GM12892 (cell line): ENCODE results near the gene SNX14.

Experiments used
- DNase-seq: peaks from one replicate; pipeline ENCODE4 v3.0.0; 2011; ENCODE audit not compliant: insufficient read length
- FAIRE-seq: peaks from 2 replicates; lab custom pipeline; 2011; peaks lifted over from hg19 to GRCh38; lab: Jason Lieb, UNC
- POLR2A ChIP-seq: IDR thresholded peaks from 2 replicates; pipeline ENCODE4 v1.6.1; 2011; ENCODE audit warnings: low read depth, low read length, control low read depth
- POLR2AphosphoS5 ChIP-seq: IDR thresholded peaks from 2 replicates; pipeline ENCODE4 v1.6.1; 2011; ENCODE audit warnings: low read depth, low read length, control low read depth
- TAF1 ChIP-seq: IDR thresholded peaks from 2 replicates; pipeline ENCODE4 v1.6.1; 2011; ENCODE audit warnings: low read depth, mild to moderate bottlenecking, control low read depth, low read length, borderline replicate concordance

SNX14 gene

DNA sequence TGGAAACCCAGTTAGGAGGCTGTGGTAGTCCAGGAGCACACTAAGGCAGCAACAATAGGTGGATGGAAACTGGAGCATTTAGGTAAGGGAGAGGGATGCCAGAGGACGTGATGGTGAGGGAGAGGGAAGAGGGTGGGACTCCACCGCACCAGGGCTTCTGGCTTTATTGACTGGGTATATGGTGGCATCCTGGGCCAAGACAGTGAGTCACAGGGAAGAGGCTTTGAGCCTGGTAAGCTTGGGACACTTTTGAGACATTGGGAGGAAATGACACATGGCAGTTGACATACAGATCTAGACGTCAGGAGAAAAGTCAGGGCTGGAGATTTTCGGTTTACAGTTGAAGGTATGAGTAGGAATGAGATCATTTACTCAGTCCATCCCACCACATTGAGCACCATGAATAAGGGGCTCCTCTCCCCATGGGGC, 128.9 kb downstream of the SNX14 start:
- TF ChIP-seq POLR2A (no peak), POLR2AphosphoS5 (no peak), TAF1 (no peak)
- FAIRE-seq (no peak), DNase-seq (no peak)

GRCh38 chr6:85464260-85464644, 129.4 kb downstream of the SNX14 start:
- FAIRE-seq (no peak), DNase-seq (no peak)
- TF ChIP-seq TAF1, result no peak
- TF ChIP-seq POLR2AphosphoS5, result no peak
- TF ChIP-seq POLR2A, result no peak

DNA sequence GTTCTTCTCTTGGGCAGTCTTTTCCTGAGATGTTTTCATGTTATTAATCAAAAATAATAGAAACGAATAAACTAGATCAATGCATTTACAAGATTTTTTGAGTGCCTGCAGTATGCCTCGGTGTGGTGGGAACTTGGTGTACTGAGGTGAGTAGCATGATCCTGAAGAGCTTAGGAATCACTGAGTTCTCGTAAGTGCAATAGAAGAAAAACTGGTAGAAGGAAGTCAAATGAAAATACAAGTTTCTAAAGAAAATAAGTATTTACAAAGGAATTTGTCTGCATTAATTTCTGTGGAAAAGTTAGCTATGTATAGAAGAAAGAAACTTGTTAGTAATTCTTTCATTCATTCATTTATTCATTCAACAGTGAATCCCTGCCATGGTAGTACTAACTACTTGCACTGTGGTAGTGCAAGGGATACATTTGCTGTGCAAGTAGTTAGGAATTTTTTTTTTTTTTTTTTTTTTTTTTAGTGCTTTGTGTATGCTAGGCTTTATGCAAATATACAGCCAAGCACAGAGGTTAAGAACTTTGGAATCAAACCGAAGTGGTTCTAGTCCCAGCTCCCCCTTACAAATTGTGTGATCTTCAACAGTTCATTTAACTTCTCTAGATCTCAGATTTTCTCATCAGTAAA, 129.9 kb downstream of the SNX14 start:
- DNase-seq, result no peak
- TF ChIP-seq POLR2AphosphoS5 (no peak), POLR2A (no peak), TAF1 (no peak)
- FAIRE-seq, result no peak

DNA sequence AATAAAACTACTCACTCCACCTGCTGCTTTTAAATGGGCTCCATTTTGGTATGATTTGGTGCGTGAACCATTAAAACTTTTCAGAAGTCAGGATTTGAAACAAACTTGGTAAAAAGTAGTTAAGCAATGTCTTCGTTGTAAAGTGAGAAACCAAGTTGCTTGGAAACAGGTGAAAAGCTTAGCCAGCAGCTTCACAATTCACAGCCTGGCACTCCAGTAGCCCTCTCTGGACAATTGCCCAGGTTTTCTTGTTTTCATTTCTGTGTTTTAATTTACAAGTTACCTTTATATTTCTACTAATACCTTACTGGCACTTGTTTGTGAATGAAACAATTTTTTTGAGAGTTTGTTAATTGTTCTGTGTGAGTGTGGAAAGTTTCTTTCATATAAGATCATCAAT, 131.0 kb downstream of the SNX14 start:
- FAIRE-seq (no peak), DNase-seq (no peak)
- no peak for TF ChIP-seq POLR2A
- TF ChIP-seq POLR2AphosphoS5, result no peak
- TF ChIP-seq TAF1, result no peak

- DNase-seq (no peak), FAIRE-seq (no peak)
- TF ChIP-seq TAF1, result no peak
- no peak for TF ChIP-seq POLR2AphosphoS5
- TF ChIP-seq POLR2A, result no peak
Measured at GRCh38 chr6:85461798-85462170, 131.9 kb downstream of the SNX14 start.

DNA sequence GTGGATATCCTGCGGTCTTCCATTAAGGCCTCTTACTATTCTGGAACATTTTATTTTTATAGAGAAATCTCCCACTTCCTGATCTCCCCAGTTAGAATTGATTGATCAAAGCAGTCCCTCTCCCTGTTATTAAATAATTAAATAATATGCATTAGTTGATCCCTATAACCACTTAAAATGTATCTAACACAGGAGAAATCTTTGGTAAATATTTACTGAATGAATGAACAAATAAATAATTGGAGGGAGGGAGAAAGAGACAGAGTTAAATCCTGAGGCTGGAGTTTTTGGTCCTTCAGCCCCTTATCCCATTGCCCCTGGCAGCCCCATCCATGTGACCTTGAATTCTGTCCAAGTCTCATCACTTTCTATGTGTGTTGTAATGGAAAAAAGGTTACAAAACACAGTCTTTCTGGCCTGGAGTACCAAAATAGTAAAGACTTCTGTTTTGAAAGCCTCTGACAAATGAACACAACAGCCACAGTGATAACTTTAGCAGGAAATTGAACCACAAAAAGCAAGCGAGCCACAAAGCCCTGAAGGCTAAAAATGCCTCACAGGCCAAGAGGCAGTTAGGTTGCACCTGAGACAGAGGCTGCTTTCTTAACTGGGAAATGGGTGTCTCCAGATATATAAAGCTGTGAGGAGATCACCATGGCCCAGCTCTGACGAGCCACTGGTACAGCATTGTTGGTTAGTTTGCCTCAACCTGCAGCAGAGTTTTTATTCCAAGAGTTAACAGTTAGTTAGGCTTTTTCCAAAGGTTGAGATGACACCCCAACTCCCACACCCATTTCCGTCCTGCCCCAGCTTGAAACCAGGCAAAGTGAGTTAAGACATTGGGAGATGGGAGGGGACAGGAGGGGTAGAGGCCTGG, 132.5 kb downstream of the SNX14 start:
- DNase-seq (no peak), FAIRE-seq (peak; percentile 81)
- TF ChIP-seq POLR2A, result peak; percentile 51
- no peak for TF ChIP-seq TAF1

GRCh38 chr6:85460154-85460920, 133.3 kb downstream of the SNX14 start:
- no peak for TF ChIP-seq TAF1
- no peak for FAIRE-seq
- no peak for DNase-seq

DNA sequence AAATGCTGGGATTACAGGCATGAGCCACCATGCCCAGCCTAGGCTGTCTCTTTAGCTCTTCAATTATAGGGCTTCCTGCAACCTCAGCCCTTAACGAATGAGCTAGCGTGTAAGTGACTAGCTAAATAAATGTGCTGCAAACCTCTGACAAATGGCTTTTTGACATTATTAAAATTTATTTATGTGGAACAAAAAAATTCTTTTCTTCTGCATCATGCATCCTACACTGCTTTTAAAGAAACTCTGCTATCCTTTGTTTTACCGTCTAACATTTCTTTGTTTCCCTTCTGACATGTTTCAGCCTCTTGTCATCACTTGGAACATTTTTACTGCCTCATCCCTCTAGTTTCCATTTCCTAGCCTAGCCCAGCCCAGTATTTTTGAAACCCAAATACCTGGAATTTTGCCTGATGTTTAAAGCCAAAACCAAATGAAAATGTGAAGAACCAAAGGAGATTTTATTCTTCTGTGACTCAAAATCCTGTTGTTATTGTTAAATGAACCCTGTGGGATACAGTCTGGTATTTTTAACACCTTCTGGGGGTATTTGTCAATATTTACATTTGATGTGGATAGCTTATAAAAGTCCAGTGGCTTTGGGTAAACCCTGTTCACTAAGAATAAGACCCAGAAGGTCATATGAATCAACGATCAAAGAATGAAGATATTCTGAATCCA, 134.3 kb downstream of the SNX14 start:
- TF ChIP-seq POLR2AphosphoS5 (no peak), POLR2A (no peak), TAF1 (no peak)
- FAIRE-seq (no peak), DNase-seq (no peak)

GRCh38 chr6:85458782-85459181, 134.9 kb downstream of the SNX14 start:
- no peak for FAIRE-seq
- no peak for TF ChIP-seq POLR2AphosphoS5
- DNase-seq, result no peak

GRCh38 chr6:85458184-85458583, 135.5 kb downstream of the SNX14 start:
- DNase-seq (no peak), FAIRE-seq (no peak)
- no peak for TF ChIP-seq POLR2A
- TF ChIP-seq POLR2AphosphoS5, result no peak

DNA sequence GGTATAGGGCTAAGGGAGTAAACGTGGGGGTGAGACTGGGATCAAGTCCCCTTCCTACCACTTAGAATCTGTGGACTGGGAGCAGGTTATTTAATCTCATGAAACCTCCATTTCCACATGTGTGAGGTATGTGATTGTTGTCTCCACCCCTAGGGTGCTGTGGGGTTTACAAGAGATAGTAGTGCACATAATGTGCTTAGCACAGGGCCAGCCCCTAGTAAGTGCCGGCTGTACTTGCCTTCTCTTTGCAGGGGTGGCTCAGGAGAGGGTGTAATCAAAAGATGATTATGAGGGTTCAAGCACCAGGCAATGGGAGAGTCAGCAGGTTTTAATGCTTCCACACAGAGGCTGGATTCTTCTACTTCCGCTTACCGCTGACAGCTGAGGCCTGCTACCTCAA, 136.9 kb downstream of the SNX14 start:
- no peak for TF ChIP-seq TAF1
- TF ChIP-seq POLR2AphosphoS5, result no peak
- no peak for TF ChIP-seq POLR2A
- DNase-seq, result no peak
- no peak for FAIRE-seq
